G401.6 (cell line): ENCODE results near the gene NRN1L.
"Not testable (repeated sequence)": the region's sequence is repeated elsewhere in the genome, so short reads cannot be mapped to it uniquely, and the experiment has no call there.

Source experiments
- FAIRE-seq: peaks from 2 replicates; lab custom pipeline; 2012; peaks lifted over from hg19 to GRCh38; lab: Jason Lieb, UNC

The NRN1L gene

GRCh38 chr16:67884684-67885083 lies at the start of gene NRN1L:
Gene NRN1L, plus strand, starts transcription at chr16:67884885. Its CDS starts 19 bp downstream, at chr16:67884904.
- peak; percentile 73 for FAIRE-seq

GRCh38 chr16:67837190-67837589 lies 47.5 kb upstream of the NRN1L start:
- FAIRE-seq, result not testable (repeated sequence)

GRCh38 chr16:67837811-67838210 lies 46.9 kb upstream of the NRN1L start:
- no peak for FAIRE-seq

GRCh38 chr16:67841198-67841815 lies 43.4 kb upstream of the NRN1L start:
- no peak for FAIRE-seq

GRCh38 chr16:67841816-67842508 lies 42.7 kb upstream of the NRN1L start, which contains the start of gene THAP11:
Gene THAP11, plus strand, starts transcription at chr16:67842320. Its CDS starts 235 bp downstream, at chr16:67842555.
- peak; percentile 72 for FAIRE-seq

- FAIRE-seq, result no peak
These were observed 42.0 kb upstream of the NRN1L start for GRCh38 chr16:67842509-67843342.

GRCh38 chr16:67843343-67843765 lies 41.3 kb upstream of the NRN1L start:
- no peak for FAIRE-seq

GRCh38 chr16:67844497-67844896 lies 40.2 kb upstream of the NRN1L start:
- FAIRE-seq, result no peak

- FAIRE-seq, result no peak
These were observed 39.2 kb upstream of the NRN1L start for GRCh38 chr16:67845291-67846062.

- no peak for FAIRE-seq
These were observed 38.7 kb upstream of the NRN1L start for GRCh38 chr16:67846063-67846319.

GRCh38 chr16:67846320-67847063 lies 38.2 kb upstream of the NRN1L start, which contains the start of gene NUTF2:
Gene NUTF2, plus strand, starts transcription at chr16:67846933. Its CDS starts 18,198 bp downstream, at chr16:67865131.
- FAIRE-seq, result peak; percentile 95

- no peak for FAIRE-seq
These were observed 37.4 kb upstream of the NRN1L start, which contains the start of gene CENPT for GRCh38 chr16:67847064-67847861. Gene CENPT, minus strand, starts transcription at chr16:67847693. Its CDS starts 13,834 bp downstream, at chr16:67833859.

- no peak for FAIRE-seq
These were observed 36.6 kb upstream of the NRN1L start for GRCh38 chr16:67848118-67848517.

- FAIRE-seq, result no peak
These were observed 31.0 kb upstream of the NRN1L start for GRCh38 chr16:67853670-67854069.

- no peak for FAIRE-seq
These were observed 28.9 kb upstream of the NRN1L start for GRCh38 chr16:67855789-67856188.

- no peak for FAIRE-seq
These were observed 27.6 kb upstream of the NRN1L start for GRCh38 chr16:67856927-67857546.

GRCh38 chr16:67857547-67858233 lies 27.0 kb upstream of the NRN1L start:
- FAIRE-seq, result no peak

GRCh38 chr16:67858500-67858899 lies 26.2 kb upstream of the NRN1L start:
- no peak for FAIRE-seq

- no peak for FAIRE-seq
These were observed 23.9 kb upstream of the NRN1L start for GRCh38 chr16:67860589-67861398.
